Calu3 (cell line): ENCODE measurements around the gene ISL1. TPM values are rescaled to one million over a fixed set of nuclear protein-coding genes. Genes with fewer than 3 reads are reported as not detected.

Experiments
- BruUV-seq: library from RNA; stranded (reverse); fragments of 400-500 nt; replicated peaks from 2 replicates; lab custom pipeline; 2021; lab: Mats Ljungman, UMichigan
- CTCF ChIA-PET: fragments of 300-600 bp; sonication (Branson Sonifier 250); formaldehyde crosslinking; loops from one replicate; lab custom pipeline; 2022; ENCODE audit warnings: antibody characterized with exemption; lab: Charles Lee
- DNase-seq: peaks from one replicate; pipeline ENCODE4 v3.0.0; 2022
- H3K27ac Mint-ChIP-seq: one replicate; pipeline ENCODE4 v1.8.0; 2022; ENCODE audit warnings: mixed read lengths; ENCODE audit not compliant: unreplicated experiment
- H3K27me3 Mint-ChIP-seq: one replicate; pipeline ENCODE4 v1.8.0; 2022; ENCODE audit warnings: mixed read lengths; ENCODE audit not compliant: unreplicated experiment
- H3K36me3 Mint-ChIP-seq: one replicate; pipeline ENCODE4 v1.8.0; 2022; ENCODE audit warnings: mild to moderate bottlenecking, moderate library complexity, mixed read lengths; ENCODE audit not compliant: insufficient read depth, unreplicated experiment
- H3K4me1 Mint-ChIP-seq: one replicate; pipeline ENCODE4 v1.8.0; 2022; ENCODE audit warnings: mild to moderate bottlenecking, low read depth, mixed read lengths; ENCODE audit not compliant: unreplicated experiment
- H3K4me3 Mint-ChIP-seq: one replicate; pipeline ENCODE4 v1.8.0; 2022; ENCODE audit warnings: mild to moderate bottlenecking, low read depth, moderate library complexity, mixed read lengths; ENCODE audit not compliant: unreplicated experiment
- H3K9me3 Mint-ChIP-seq: one replicate; pipeline ENCODE4 v1.8.0; 2022; ENCODE audit warnings: low read depth, mixed read lengths; ENCODE audit not compliant: unreplicated experiment
- intact Hi-C: fragments of 100-400 bp; cut with micrococcal nuclease; formaldehyde crosslinking; loops from one replicate; pipeline ENCODE4 v1.10.0; 2022; ENCODE audit not compliant: unreplicated experiment
- total RNA-seq: library from RNA; stranded (reverse); gene quantifications from 2 replicates; pipeline ENCODE4 v1.2.3, GENCODE V29; 2022
- TF ChIP-seq, protein P1 (sequence below): fragments of 200-600 bp; IDR thresholded peaks from one replicate; pipeline ENCODE4 v1.8.0; 2022; ENCODE audit warnings: antibody characterized with exemption; ENCODE audit not compliant: unreplicated experiment

ISL1 gene
- total RNA-seq, 1 experiment from 2014 or later = 9.4 TPM

DNA sequence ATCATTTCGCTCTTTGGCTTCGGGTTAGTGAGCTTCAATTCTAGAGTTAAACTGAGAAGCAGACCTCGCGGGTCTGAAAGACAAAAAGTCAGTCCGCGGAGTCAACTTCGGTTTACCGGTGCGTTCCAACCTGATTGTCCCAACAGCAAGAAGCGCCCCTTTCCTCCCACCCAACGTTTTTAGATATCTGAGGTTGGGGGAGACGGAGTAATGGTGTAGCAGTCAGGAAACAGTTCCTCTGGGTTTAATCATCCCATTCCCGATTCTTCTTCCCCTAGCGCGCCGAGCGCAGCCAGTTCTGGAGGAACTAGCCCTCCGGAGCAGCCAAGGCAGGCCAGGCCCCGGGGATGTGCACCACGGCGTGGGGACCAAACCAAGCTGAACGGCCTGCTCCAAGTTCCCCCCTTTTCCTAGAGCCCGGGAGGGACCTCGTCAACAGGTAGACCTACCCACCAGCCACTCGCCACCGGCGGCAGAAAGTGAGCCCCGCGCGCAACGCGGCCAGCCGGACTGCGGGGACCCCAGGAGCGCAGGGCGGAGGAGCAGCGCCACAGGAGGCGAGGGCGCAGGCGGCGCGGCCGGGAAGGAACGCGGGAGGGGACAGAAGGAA lies 622 bp upstream of the ISL1 start:
- Mint-ChIP-seq H3K4me1 (peaks cover 42% of the 10 kb centered on the region), H3K9me3 (no peaks in the 10 kb centered on the region), H3K4me3 (peak overlapping the region; percentile 91), H3K27ac (peak overlapping the region; percentile 89), H3K27me3 (no peaks in the 10 kb centered on the region), H3K36me3 (peaks cover 80% of the 10 kb centered on the region)
- intact Hi-C loops = loop anchor here (5.0 to 10.0 kb wide), 3 partner anchors 50 to 418 kb away; no protein-coding TSS in a partner anchor
- TF ChIP-seq, protein P1, sequence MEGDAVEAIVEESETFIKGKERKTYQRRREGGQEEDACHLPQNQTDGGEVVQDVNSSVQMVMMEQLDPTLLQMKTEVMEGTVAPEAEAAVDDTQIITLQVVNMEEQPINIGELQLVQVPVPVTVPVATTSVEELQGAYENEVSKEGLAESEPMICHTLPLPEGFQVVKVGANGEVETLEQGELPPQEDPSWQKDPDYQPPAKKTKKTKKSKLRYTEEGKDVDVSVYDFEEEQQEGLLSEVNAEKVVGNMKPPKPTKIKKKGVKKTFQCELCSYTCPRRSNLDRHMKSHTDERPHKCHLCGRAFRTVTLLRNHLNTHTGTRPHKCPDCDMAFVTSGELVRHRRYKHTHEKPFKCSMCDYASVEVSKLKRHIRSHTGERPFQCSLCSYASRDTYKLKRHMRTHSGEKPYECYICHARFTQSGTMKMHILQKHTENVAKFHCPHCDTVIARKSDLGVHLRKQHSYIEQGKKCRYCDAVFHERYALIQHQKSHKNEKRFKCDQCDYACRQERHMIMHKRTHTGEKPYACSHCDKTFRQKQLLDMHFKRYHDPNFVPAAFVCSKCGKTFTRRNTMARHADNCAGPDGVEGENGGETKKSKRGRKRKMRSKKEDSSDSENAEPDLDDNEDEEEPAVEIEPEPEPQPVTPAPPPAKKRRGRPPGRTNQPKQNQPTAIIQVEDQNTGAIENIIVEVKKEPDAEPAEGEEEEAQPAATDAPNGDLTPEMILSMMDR = no peak
- CTCF ChIA-PET = interaction anchor here (1.1 to 1.4 kb wide), 4 partner anchors 14 to 459 kb away, joined by 3 to 5 read pairs (median 4); no protein-coding TSS in a partner anchor
- BruUV-seq = no TSS peak
- DNase-seq = peak; percentile 25

DNA sequence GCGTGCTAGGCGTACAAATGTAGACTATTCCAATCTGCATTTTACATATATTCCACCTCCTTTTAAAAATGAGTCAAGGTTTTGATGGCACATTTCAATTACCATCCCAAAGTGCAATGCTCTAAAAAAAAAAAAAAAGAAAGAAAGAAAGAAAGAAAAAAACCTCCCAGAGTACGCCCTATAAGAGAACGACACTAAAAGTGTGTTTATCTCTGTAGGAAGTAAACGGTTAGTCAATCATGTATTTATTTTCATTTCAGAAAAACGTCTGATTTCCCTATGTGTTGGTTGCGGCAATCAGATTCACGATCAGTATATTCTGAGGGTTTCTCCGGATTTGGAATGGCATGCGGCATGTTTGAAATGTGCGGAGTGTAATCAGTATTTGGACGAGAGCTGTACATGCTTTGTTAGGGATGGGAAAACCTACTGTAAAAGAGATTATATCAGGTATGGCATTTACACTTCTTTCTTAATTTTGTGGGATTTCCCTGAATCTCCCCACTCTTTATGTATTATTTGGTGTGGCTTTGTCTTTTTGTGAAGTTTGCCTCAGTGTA lies 1.1 kb downstream of the ISL1 start:
- BruUV-seq = no TSS peak
- peak overlapping the region; percentile 91 for H3K4me3 Mint-ChIP-seq
- intact Hi-C loops = loop anchor here (5.0 to 10.0 kb wide), 3 partner anchors 48 to 420 kb away; no protein-coding TSS in a partner anchor
- H3K9me3 Mint-ChIP-seq = no peaks in the 10 kb centered on the region
- H3K4me1 Mint-ChIP-seq = peaks cover 39% of the 10 kb centered on the region
- DNase-seq = no peak
- H3K27ac Mint-ChIP-seq = peak overlapping the region; percentile 89
- TF ChIP-seq, protein P1 = no peak
- H3K27me3 Mint-ChIP-seq = no peaks in the 10 kb centered on the region
- CTCF ChIA-PET = interaction anchor here (1.4 kb wide), 1 partner anchor 457 kb away, joined by 3 read pairs; no protein-coding TSS in a partner anchor
- H3K36me3 Mint-ChIP-seq = peaks cover 75% of the 10 kb centered on the region

DNA sequence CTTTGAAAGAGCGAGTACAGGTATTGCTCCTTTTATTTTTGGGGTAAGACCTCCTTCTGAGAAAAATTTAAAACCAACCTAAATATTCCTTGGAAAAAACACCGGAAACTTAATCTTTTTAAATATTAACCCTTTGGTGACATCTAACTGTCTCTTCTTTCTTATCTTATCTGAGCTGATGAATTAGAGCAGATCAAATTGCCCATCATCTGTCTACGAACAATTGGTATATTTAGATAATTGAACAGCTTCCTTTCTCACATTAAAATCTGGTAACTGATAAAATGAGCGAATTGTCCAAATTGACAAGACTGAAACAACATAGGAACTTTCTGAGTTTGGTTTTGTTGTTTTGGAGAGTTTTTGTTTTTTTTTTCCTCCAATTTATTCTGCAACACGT lies 2.0 kb downstream of the ISL1 start:
- BruUV-seq = no TSS peak
- Mint-ChIP-seq H3K27me3 (no peaks in the 10 kb centered on the region), H3K4me3 (peak overlapping the region; percentile 91), H3K36me3 (peaks cover 76% of the 10 kb centered on the region), H3K27ac (peak overlapping the region; percentile 89), H3K4me1 (peaks cover 33% of the 10 kb centered on the region), H3K9me3 (no peaks in the 10 kb centered on the region)
- CTCF ChIA-PET = no interaction called here
- TF ChIP-seq, protein P1 = no peak
- DNase-seq = no peak
- intact Hi-C loops = loop anchor here (10.0 kb wide), 2 partner anchors 270 to 420 kb away; no protein-coding TSS in a partner anchor

DNA sequence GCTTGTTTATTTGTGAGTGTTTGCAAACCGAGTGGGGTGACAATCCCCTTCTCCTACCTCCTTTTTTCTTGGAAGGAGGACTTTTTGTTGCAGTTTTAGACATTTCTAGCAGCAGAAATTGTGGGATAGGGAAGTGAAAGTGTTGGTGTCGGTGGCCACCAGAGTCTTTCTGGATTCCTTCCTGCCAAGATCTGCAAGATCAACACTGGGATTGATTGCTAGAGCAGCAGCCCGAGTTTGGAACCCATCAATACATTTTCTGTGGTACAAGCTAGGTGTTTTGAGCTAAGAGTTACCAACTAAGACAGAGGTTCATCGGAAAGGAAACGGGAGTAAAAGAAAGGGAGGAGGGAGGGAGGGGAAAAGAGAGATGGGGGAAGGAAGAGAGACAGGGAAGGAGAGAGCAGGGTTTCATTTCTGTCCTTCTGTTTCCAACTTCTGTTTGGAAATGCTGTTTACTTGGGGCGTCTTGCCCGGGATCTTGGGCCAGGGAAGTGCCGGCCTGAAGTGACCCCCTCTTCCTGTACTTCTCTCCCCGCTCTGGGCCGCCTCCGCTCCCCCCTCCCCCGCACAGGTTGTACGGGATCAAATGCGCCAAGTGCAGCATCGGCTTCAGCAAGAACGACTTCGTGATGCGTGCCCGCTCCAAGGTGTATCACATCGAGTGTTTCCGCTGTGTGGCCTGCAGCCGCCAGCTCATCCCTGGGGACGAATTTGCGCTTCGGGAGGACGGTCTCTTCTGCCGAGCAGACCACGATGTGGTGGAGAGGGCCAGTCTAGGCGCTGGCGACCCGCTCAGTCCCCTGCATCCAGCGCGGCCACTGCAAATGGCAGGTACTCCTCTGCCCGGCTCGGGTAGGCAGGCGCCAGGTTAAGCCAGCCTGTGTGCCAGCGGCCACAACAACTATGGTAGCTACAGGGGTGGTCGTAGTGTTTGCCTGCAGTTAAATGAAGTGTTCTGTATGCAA lies 4.0 kb downstream of the ISL1 start:
- peaks cover 18% of the 10 kb centered on the region for H3K4me1 Mint-ChIP-seq
- CTCF ChIA-PET = no interaction called here
- BruUV-seq = no TSS peak
- H3K27ac Mint-ChIP-seq = peak overlapping the region; percentile 89
- H3K27me3 Mint-ChIP-seq = no peaks in the 10 kb centered on the region
- peak overlapping the region; percentile 91 for H3K4me3 Mint-ChIP-seq
- intact Hi-C loops = loop anchor here (10.0 kb wide), 2 partner anchors 268 to 422 kb away; no protein-coding TSS in a partner anchor
- TF ChIP-seq, protein P1 = no peak
- peak; percentile 65 for DNase-seq
- peaks cover 72% of the 10 kb centered on the region for H3K36me3 Mint-ChIP-seq
- H3K9me3 Mint-ChIP-seq = no peaks in the 10 kb centered on the region
